BE2C (cell line): Measurements from ENCODE around the gene NUMB.
A peak's percentile ranks its signal among the peaks of the same experiment; 100 is the strongest.

Experiments used
- DNase-seq: peaks from one replicate; pipeline ENCODE4 v3.0.0-alpha.2; 2020
- H3K27me3 ChIP-seq: fragments of 250-450 bp; sonication (Bioruptor Pico); 2 replicates; pipeline ENCODE4 v1.5.1; 2020; ENCODE audit warnings: mild to moderate bottlenecking
- H3K36me3 ChIP-seq: fragments of 250-450 bp; sonication (Bioruptor Pico); 2 replicates; pipeline ENCODE4 v1.5.1; 2020; ENCODE audit warnings: mild to moderate bottlenecking
- H3K4me1 ChIP-seq: fragments of 250-450 bp; sonication (Bioruptor Pico); 2 replicates; pipeline ENCODE4 v1.5.1; 2020
- H3K4me3 ChIP-seq: 2 replicates; pipeline ENCODE4 v1.5.1; 2011; ENCODE audit warnings: low read depth, low read length
- H3K9me3 ChIP-seq: fragments of 250-450 bp; sonication (Bioruptor Pico); 2 replicates; pipeline ENCODE4 v1.5.1; 2020
- TF ChIP-seq, protein P1 (sequence below): IDR thresholded peaks from 2 replicates; pipeline ENCODE4 v1.5.1; 2012; ENCODE audit warnings: mild to moderate bottlenecking, low read depth, low read length

NUMB gene

DNA sequence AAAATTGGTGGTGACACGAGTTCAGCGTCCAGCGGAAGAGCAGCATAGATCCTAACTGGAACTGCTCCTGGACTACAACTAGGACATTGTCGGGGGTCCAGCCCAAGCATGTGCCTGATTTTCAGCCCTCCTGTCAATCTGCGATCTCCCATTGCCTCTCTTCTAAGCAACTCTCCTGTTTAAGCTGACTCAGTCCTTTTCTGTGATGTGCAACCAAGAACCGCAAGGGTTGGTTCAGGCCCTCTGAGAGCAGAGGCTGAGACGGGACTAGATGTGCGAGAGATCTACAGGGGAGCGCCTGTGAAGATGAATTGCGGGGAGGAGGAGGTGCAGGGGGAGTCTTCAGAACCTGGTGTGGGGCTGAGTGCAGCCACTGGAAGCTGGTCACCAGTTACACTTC lies 224.8 kb downstream of the NUMB start:
- peaks cover 4% of the 10 kb centered on the region for H3K4me1 ChIP-seq
- H3K9me3 ChIP-seq = no peaks in the 10 kb centered on the region
- H3K4me3 ChIP-seq = no peak overlapping the region
- H3K36me3 ChIP-seq = no peaks in the 10 kb centered on the region
- DNase-seq = no peak
- H3K27me3 ChIP-seq = peaks cover 28% of the 10 kb centered on the region
- TF ChIP-seq, protein P1, sequence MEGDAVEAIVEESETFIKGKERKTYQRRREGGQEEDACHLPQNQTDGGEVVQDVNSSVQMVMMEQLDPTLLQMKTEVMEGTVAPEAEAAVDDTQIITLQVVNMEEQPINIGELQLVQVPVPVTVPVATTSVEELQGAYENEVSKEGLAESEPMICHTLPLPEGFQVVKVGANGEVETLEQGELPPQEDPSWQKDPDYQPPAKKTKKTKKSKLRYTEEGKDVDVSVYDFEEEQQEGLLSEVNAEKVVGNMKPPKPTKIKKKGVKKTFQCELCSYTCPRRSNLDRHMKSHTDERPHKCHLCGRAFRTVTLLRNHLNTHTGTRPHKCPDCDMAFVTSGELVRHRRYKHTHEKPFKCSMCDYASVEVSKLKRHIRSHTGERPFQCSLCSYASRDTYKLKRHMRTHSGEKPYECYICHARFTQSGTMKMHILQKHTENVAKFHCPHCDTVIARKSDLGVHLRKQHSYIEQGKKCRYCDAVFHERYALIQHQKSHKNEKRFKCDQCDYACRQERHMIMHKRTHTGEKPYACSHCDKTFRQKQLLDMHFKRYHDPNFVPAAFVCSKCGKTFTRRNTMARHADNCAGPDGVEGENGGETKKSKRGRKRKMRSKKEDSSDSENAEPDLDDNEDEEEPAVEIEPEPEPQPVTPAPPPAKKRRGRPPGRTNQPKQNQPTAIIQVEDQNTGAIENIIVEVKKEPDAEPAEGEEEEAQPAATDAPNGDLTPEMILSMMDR = no peak

DNA sequence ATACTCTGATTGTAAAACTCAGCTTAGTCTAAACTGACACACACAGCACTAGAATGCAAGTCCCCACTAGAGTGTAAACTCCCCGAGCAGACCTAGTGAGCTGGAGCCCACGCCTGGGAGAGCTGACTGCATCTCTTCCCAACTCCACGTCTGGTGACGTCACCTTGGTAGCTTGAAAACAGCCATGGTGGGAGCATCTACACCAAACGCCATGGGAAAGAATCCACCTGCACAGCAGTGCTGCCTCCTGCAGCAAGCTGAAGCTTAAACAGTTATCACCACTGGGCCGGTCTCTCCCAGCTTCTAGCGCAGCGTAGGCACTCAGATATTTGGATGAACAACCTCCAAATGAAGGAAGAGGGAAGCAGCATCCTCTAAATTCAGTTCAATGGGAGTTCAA lies 225.4 kb downstream of the NUMB start:
- DNase-seq = no peak
- Histone ChIP-seq H3K9me3 (no peaks in the 10 kb centered on the region), H3K4me3 (no peak overlapping the region), H3K27me3 (peaks cover 22% of the 10 kb centered on the region), H3K36me3 (no peaks in the 10 kb centered on the region), H3K4me1 (peaks cover 10% of the 10 kb centered on the region)
- TF ChIP-seq, protein P1 = no peak

DNA sequence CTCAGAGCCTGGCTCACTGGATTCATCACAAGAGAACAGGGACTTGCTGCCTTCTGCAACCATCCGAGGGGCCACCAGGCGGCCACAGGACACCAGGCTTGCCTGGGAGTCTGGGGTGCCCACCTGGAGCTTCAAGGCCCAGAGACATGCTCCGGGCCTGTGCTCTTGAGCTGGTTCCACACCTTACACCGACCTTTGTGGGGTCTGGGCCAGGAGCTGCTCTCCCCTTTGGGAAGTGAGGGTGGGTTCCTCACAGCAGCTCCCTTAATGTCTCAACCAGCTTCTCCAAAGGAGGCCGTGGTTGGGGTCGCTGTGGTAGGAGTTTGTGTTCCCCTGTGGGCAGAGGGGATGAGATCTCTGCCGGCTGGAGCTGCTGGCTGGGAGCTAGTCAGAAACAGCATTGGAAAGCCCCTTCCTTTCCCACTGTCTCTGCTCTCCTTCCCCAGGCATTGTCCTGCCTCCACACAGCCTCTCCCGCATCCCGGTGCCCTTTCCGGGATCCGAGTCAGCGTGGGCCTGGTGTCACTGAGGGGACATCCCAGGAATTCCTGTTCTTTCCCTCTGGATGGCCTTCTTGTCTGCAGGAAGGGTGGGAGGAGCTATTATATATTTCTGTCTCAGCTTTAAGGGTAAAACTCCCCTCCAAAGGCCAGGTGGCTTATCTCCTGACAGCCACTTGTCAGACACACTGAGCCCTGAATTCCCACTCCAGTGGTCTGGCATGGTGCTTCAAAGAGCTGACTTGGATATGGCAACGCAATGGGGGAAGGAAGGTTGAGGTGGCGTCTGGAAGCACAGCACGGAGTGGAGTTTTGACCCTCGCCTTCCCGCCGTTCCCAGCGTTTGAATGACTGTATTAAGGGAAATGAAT lies 226.1 kb downstream of the NUMB start:
- Histone ChIP-seq H3K4me1 (peaks cover 12% of the 10 kb centered on the region), H3K9me3 (no peaks in the 10 kb centered on the region), H3K36me3 (no peaks in the 10 kb centered on the region), H3K27me3 (peaks cover 15% of the 10 kb centered on the region), H3K4me3 (no peak overlapping the region)
- DNase-seq = peak; percentile 53
- TF ChIP-seq, protein P1 = peak; percentile 49

DNA sequence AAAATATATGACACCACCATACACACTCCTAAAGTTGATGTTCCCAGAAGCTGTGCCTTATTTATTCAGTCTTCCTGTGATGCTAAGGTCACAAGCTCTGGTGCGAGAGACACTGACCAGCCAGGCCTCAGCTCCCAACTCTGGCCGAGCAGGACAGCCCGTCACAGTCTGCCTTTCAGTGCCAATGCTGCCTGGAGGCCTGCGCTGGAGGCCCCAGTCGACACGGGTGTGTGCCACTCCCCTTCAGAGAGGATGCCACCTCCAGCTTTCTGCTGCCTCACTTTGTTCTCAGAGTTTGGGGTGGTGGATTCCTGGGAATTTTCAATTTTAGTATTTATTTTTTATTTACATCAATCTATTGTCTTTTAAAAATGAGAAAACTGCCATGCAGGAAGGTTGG lies 228.3 kb downstream of the NUMB start:
- DNase-seq = no peak
- no peaks in the 10 kb centered on the region for H3K36me3 ChIP-seq
- H3K4me3 ChIP-seq = no peak overlapping the region
- H3K27me3 ChIP-seq = peaks cover 3% of the 10 kb centered on the region
- no peaks in the 10 kb centered on the region for H3K9me3 ChIP-seq
- peaks cover 12% of the 10 kb centered on the region for H3K4me1 ChIP-seq
- TF ChIP-seq, protein P1 = no peak

DNA sequence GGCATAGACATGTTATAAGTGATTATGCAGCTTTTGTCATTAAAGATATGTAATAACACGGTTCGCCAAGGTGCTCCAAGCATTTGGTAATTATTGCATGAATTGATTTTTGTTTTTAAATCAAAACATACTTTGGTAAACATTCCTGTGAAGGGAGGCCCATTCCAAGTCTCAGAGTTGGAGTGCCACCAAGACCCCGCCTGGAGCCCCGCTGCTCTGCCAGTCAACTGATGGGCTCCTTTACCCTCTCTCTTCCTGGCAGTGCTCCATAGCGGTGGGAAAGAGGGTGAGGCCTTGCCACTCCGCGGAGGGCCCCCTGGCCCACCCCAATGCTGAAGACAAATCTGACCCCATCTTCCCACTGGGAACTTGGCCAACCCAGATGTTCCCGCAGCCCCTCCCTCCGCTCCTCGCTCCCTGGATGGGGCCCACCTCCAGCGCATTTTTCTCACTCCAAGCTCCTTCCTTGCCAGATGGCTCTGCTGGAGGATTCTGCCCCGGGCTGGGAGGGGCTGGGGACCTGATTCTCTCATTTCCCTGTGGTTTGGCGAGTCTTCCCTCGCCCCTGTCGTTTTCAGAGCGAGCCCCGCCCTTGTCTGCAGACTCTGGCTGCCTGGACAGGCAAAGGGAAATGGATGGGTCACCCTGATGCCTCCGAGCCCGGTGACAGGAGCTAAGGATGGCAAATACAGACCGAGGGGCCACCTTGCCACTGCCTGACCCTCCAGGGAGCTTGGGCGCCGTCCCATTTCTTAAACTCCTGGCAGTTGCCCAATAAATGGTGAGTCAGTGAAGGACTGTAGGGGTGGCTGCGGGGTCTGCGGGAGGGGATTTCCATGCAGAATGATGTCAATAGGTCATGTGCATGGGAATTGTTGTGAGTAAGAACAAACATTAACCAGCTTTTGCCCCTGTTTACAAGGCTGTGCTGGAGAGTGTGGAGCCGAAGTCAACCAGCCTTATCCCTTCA lies 230.2 kb downstream of the NUMB start:
- peak; percentile 63 for DNase-seq
- Histone ChIP-seq H3K4me3 (peak overlapping the region; percentile 28; the same call in 1 of the 2 replicates), H3K4me1 (peaks cover 12% of the 10 kb centered on the region), H3K36me3 (no peaks in the 10 kb centered on the region), H3K9me3 (no peaks in the 10 kb centered on the region), H3K27me3 (no peaks in the 10 kb centered on the region)
- TF ChIP-seq, protein P1 = no peak
